GM08714 (cell line): ENCODE results near the gene USP34.
"Not testable (repeated sequence)": the region's sequence is repeated elsewhere in the genome, so short reads cannot be mapped to it uniquely, and the experiment has no call there.

ENCODE experiments used
- H3K4me3 ChIP-seq: fragments of 200-500 bp; sonication (Bioruptor generic); 2 replicates; pipeline ENCODE4 v1.5.1; 2014; ENCODE audit warnings: mild to moderate bottlenecking, low read length, inconsistent platforms
- ZNF274 ChIP-seq: IDR thresholded peaks from 2 replicates; pipeline ENCODE4 v1.6.1; 2012; ENCODE audit warnings: mild to moderate bottlenecking, low read depth, low read length

Gene USP34, protein sequence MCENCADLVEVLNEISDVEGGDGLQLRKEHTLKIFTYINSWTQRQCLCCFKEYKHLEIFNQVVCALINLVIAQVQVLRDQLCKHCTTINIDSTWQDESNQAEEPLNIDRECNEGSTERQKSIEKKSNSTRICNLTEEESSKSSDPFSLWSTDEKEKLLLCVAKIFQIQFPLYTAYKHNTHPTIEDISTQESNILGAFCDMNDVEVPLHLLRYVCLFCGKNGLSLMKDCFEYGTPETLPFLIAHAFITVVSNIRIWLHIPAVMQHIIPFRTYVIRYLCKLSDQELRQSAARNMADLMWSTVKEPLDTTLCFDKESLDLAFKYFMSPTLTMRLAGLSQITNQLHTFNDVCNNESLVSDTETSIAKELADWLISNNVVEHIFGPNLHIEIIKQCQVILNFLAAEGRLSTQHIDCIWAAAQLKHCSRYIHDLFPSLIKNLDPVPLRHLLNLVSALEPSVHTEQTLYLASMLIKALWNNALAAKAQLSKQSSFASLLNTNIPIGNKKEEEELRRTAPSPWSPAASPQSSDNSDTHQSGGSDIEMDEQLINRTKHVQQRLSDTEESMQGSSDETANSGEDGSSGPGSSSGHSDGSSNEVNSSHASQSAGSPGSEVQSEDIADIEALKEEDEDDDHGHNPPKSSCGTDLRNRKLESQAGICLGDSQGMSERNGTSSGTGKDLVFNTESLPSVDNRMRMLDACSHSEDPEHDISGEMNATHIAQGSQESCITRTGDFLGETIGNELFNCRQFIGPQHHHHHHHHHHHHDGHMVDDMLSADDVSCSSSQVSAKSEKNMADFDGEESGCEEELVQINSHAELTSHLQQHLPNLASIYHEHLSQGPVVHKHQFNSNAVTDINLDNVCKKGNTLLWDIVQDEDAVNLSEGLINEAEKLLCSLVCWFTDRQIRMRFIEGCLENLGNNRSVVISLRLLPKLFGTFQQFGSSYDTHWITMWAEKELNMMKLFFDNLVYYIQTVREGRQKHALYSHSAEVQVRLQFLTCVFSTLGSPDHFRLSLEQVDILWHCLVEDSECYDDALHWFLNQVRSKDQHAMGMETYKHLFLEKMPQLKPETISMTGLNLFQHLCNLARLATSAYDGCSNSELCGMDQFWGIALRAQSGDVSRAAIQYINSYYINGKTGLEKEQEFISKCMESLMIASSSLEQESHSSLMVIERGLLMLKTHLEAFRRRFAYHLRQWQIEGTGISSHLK (N-terminal part only)

DNA sequence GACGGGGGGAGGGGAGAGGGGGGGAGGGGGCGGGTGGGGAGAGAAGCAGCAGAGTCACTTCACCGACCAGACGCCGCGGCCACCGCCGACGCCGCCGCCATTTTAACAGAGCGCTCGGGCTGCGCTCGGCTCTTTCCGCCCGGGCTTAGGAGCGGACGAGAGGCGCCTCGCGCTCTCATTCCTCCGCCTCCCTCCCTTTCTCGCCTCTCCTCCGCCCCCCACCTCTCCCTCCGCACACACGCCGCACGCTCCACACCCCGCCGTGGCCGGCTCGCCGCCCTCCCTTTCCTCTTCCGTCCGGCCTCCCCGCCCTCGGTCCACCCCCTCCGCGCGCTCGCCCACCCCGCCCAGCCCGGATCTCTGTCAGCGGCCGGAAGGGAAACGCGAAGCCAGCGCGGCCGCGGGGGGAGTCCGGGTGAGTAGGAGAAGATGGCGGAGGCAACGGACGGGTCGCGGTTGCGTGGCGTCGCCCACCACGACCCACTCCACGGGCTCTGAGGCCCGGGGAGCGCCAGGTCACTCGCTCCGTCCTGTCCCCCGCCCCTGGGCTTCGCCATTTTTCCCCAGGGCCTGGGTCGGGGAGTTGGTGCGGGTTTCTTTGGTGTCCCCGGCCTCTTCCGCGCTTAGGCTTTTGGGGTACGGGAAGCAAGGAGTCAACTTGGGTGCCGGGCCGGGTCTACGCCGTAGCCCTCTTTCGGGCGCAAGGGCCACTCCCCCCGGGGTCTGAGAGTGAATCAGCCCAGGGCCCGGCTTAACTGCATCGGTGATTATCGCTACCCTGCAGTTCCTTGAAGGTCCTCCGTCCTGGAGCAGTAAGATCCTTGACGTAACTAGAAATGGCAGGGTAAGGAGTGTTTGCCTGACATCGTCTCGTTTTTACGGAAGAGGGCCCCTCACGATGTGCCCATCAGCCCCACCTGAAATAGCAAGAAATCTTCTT is at the start of gene USP34:
TSS of gene USP34 (minus strand) at position 123 of the 940 bp plus-strand sequence. CDS start 395 bp downstream, outside the sequence.
- peak within 1 kb of the TSS; percentile 96 for H3K4me3 ChIP-seq
- no peak for TF ChIP-seq ZNF274

DNA sequence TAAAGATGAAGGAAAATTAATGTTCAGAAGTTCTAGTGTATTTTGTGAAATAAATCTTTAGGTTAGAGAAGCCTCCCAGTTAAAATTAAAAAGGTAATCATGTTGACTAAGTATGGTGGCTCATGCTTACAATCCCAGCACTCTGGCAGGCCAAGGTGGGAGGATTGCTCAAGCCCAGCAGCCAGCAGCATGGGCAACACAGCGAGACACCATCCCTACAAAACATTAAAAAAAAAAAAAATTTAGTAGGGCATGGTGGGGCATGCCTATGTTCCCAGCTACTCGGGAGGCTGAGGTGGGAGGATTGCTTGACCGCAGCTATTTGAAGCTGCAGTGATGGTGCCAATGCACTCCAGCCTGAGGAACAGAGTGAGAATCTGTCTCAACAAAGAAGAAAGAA is 49.4 kb upstream of the USP34 start:
- H3K4me3 ChIP-seq, result no peak overlapping the region
- no peak for TF ChIP-seq ZNF274

DNA sequence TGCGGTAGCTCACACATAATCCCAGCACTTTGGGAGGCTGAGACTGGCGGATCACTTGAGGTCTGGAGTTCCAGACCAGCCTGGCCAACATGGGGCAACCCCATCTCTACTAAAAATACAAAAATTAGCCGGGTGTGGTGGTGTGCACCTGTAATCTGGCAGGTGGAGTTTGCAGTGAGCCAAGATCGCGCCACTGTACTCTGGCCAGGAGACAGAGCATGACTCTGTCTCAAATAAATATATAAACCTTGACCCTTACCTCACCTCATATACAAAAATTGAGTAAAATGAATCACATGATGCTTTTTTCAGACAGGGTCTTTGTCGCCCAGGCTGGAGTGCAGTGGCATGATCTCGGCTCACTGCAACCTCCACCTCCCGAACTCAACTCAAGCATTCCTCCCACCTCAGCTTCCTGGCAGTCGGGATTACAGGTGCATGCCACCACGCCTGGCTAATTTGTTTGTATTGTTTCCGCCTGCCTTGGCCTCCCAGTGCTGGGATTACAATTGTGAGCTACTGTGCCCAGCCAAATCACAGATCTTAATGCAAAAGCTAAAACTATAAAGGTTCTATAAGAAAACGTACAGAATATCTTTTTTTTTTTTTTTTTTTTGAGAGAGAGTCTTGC is 42.0 kb upstream of the USP34 start:
- no peak for TF ChIP-seq ZNF274
- no peak overlapping the region for H3K4me3 ChIP-seq

DNA sequence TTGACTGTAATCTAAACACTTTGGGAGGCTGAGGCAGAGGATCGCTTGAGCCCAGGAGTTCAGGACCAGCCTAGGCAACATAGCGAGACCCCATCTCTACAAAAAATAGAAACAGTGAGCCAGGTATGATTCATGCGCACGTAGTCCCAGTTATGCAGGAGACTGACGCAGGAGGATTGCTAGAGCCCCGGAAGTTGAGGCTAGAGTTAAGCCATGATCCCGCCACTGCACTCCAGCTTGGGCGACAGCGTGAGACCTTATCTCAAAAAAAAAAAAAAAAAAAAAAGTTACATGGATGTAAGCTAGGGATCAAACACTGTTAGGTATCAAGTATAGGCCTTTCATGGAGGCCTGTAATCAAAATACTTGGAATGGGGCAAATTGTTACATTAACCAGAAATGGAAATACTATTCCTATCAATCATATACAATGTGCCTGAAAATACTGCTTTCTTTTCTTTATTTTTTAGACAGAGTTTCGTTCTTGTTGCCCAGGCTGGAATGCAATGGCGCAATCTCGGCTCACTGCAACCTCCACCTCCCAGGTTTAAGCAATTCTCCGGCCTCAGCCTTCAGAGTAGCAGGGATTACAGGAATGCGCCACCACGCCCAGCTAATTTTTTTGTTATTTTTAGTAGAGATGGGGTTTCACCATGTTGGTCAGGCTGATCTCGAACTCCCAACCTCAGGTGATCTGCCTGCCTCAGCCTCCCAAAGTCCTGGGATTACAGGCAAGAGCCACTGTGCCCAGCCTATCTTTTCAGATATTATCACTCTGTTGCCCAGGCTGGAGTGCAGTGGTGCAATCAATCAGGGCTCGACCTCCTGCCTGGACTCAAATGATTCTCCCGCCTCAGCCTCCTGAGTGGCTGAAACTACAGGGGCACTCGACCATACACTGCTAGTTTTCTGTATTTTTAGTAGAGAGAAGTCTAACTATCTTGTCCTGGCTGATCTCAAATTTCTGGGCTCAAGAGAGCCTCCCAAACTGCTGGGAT is 40.1 kb upstream of the USP34 start:
- H3K4me3 ChIP-seq, result no peak overlapping the region
- TF ChIP-seq ZNF274, result no peak

DNA sequence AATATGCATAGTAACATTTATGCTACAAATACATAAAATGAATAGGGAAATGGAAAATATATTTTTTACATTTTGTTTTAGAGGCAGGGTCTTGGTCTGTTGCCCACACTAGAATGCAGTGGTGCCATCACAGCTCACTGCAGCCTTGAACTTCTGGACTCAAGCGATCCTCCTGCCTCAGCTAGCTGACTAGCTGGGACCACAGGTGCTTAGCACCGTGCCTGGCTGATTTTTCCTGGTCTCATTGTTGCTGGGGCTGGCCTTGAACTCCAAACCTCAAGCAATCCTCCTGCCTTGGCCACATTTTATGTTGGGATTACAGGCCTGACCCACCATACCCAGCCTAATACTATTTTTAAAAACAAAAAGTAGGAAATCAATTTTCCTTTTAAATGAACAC is 34.1 kb upstream of the USP34 start:
- TF ChIP-seq ZNF274, result no peak
- H3K4me3 ChIP-seq, result no peak overlapping the region

DNA sequence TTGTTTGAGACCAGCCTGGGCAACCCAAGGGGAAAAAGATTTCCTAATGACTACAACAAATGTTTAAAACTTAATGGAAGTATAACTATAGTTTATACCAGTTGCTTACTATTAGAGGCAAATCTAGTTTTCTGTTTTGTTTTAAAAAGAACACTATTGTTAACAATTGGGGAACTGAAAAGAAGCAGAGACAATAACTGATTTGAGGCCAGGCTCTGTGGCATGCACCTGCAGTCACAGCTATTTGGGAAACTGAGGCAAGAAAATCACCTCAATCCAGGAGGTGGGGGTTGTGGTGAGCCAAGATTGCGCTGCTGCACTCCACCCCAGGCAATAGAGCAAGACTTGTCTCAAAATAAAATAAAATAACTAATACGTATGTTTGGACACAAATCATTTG is 28.2 kb upstream of the USP34 start:
- TF ChIP-seq ZNF274, result no peak
- H3K4me3 ChIP-seq, result no peak overlapping the region

DNA sequence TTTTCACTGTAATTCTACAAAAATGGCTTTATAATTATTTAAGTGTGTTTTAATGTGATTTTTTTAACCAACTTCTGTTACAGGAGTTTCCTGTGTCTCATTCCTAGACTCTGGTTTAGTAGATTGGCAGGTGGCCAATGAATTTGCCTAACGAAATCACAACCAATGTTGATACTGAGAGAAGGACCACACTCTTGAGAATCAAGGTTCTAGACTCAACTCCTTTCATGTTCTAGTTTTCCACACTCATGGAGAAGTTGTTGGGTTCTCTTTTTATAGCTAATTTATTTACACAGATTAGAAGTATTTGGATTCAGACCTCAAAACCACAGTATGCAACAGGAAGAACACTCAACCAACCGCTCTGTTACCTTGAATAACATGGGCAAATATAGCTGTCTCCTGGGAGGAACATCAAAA is 22.6 kb upstream of the USP34 start:
- H3K4me3 ChIP-seq, result no peak overlapping the region
- TF ChIP-seq ZNF274, result no peak

DNA sequence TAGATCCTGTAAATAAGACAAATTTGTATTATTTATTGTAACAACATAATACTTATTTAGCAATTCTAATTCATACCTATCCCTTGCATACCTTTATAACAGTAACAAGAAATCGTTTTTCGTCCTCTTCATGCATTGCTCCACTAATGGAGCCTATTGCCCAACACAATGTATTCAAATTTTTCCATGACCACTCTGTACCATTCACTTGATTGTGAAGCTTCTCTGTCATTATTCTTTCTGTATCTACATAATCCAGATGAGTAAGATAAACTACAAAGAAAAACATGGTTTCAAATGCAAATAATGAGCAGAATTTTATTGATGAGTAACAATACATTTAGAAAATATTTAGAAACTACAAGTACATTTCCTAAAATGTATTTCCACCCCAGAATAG is 21.6 kb upstream of the USP34 start:
- no peak for TF ChIP-seq ZNF274
- no peak overlapping the region for H3K4me3 ChIP-seq

DNA sequence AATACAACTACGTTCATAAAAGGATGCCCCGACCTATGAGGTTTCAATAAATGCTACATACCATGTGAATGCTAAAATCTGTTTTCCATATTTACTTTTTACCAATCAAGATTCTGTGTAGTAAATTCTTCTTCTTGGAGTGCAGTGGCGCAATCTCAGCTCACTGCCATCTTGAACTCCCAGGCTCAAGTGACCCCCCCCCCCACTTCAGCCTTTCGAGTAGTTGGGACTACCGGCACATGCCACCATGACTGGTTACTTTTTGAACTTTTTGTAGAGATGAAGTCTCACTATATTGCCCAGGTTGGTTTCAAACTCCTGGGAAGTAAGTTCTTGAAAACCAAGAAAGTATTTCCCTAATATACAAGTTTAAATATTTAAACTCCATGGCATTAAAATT is 14.4 kb upstream of the USP34 start:
- no peak overlapping the region for H3K4me3 ChIP-seq
- TF ChIP-seq ZNF274, result no peak

DNA sequence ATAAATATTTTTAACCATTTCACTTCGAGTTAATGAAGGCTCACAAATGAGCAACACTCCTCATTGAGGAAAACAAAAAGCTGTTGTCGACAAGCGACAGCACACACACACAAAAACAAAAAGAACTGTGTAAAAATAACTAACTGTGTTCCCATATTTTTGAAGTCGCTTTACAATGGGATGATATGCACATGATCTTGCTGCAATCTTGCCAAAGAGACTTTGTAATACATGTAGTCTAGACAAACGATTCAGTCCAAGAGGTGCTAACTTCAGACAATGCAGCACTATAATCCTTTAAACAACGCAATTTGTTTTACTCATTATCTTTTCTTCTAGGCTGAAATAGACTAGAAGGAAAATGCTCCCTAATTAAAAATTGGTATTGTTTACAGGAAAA is 7.2 kb upstream of the USP34 start:
- no peak overlapping the region for H3K4me3 ChIP-seq
- no peak for TF ChIP-seq ZNF274

DNA sequence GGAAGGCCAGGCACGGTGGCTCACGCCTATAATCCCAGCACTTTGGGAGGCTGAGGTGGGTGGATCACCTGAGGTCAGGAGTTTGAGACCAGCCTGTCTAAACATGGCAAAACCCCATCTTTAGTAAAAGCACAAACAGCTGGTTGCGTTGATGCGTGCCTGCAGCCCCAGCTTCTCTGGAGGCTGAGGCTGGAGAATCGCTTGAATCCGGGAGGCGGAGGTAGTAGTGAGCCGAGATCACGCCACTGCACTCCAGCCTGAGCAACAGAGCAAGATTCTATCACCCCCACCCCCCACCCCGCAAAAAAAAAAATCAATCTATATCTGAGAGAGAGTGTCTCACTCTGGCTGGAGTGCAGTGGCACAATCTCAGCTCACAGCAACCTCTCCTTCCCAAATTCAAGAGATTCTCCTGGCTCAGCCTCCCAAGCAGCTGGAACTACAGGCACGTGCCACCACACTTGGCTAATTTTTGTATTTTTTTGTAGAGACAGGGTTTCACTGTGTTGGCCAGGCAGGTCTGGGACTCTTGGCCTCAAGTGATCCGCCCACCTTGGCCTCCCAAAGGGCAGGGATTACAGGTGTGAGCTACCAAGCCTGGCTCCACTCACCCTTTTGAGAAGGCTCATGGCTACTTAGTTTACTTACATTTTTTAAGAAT is 6.2 kb upstream of the USP34 start:
- H3K4me3 ChIP-seq, result not testable (repeated sequence)
